Astrocyte of the spinal cord (primary cell): Measurements from ENCODE around the gene LRBA.

ENCODE experiments used
- DNase-seq: peaks from one replicate; pipeline ENCODE4 v3.0.0; 2011; ENCODE audit warnings: low read depth, low spot score
- H3K4me3 ChIP-seq: 2 replicates; pipeline ENCODE4 v1.5.1; 2011; ENCODE audit warnings: low read depth, mild to moderate bottlenecking, low read length, moderate library complexity
- CTCF ChIP-seq: IDR thresholded peaks from 2 replicates; pipeline ENCODE4 v1.5.1; 2012; ENCODE audit warnings: low read depth, mild to moderate bottlenecking, low read length, inconsistent platforms
- in situ Hi-C: cut with HindIII; loops from 2 replicates; pipeline ENCODE4 v1.10.0; 2017; ENCODE audit warnings: low sequenced_read_pairs

The LRBA gene

GRCh38 chr4:150948710-150949109 lies 66.4 kb downstream of the LRBA start:
- no peak for TF ChIP-seq CTCF
- in situ Hi-C loops, result no loop called here
- no peak for DNase-seq
- no peak overlapping the region for H3K4me3 ChIP-seq

GRCh38 chr4:150948074-150948473 lies 67.0 kb downstream of the LRBA start:
- no peak overlapping the region for H3K4me3 ChIP-seq
- no peak for TF ChIP-seq CTCF
- in situ Hi-C loops, result no loop called here
- no peak for DNase-seq

- in situ Hi-C loops, result no loop called here
- H3K4me3 ChIP-seq, result no peak overlapping the region
- no peak for DNase-seq
- TF ChIP-seq CTCF, result no peak
Measured at GRCh38 chr4:150944660-150945059, 70.4 kb downstream of the LRBA start.

DNA sequence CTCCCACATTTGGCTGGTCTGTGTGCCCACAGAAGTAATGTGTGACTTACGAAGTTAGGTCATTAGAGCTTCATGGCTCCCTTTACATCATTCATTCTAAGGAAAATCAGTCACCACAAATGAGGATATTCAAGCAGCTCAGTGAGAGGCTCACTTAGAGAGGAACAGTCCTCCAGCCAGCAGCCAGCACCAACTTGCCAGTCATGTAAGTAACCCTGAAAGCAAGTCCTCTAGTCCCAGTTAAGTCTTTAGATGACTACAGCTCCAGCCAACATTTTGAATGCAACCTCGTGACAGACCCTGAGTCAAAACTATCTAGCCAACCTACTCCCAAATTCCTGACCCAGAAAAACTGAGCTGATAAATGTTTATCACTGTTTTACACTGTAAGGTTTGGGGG lies 71.3 kb downstream of the LRBA start:
- H3K4me3 ChIP-seq, result no peak overlapping the region
- TF ChIP-seq CTCF, result no peak

DNA sequence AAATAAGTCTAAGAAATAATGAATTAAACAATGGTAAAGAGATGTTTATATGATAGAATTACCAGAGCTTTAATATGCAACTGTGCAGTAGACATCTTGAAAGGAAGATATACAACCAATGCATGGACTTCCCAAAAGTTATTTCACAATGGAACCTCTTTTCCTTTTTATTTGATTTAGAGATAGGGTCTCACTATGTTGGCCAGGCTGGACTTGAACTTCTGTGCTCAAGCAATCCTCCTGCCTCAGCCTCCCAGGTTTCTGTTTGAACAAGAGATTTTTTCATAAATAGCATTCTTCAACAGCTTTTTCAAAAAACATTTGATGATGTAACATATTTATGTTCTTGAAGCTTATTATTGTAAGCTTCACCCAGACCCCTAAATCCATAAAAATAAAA lies 72.0 kb downstream of the LRBA start:
- TF ChIP-seq CTCF, result no peak
- DNase-seq, result no peak
- in situ Hi-C loops, result no loop called here
- H3K4me3 ChIP-seq, result no peak overlapping the region

More for the DNA sequence above, 71.3 kb downstream of the LRBA start:
- no peak for DNase-seq
- in situ Hi-C loops, result no loop called here

DNA sequence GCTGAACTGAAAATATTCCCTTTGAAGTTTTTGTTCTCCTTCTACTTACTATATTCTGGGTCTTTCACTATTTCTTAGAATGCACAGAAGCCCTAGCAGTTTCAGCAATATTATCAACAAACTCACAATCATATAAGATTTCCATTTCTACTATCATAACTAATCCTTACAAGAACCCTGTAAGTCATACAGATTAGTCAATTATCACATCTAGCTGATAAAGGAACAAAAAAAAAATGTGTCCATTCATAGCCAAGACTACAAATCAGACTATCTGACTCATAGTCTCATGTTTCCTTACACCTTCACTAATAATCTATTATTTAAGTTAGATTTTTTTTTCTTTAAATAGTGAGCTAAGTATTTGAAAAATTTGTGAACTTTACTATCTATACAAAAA lies 72.5 kb downstream of the LRBA start:
- no peak for DNase-seq

More for the DNA sequence above, 72.5 kb downstream of the LRBA start:
- in situ Hi-C loops, result no loop called here
- no peak for TF ChIP-seq CTCF
- no peak overlapping the region for H3K4me3 ChIP-seq
